Activated CD8-positive, alpha-beta memory T cell treated with anti-CD3 and anti-CD28 coated beads for 48 hours (primary cell): Measurements from ENCODE around the gene PTPRD.

Experiments used
- DNase-seq, 3 experiments: peaks; one replicate each; pipeline ENCODE4 v3.0.0-alpha.2; 2020; ENCODE audit warnings: low read depth in 2 of 3, low spot score in 2 of 3

Gene PTPRD

GRCh38 chr9:8477450-8477849 lies 2135.4 kb downstream of the PTPRD start:
- no peak for DNase-seq

- no peak for DNase-seq
Observed at GRCh38 chr9:8474937-8475336, 2137.9 kb downstream of the PTPRD start.

DNA sequence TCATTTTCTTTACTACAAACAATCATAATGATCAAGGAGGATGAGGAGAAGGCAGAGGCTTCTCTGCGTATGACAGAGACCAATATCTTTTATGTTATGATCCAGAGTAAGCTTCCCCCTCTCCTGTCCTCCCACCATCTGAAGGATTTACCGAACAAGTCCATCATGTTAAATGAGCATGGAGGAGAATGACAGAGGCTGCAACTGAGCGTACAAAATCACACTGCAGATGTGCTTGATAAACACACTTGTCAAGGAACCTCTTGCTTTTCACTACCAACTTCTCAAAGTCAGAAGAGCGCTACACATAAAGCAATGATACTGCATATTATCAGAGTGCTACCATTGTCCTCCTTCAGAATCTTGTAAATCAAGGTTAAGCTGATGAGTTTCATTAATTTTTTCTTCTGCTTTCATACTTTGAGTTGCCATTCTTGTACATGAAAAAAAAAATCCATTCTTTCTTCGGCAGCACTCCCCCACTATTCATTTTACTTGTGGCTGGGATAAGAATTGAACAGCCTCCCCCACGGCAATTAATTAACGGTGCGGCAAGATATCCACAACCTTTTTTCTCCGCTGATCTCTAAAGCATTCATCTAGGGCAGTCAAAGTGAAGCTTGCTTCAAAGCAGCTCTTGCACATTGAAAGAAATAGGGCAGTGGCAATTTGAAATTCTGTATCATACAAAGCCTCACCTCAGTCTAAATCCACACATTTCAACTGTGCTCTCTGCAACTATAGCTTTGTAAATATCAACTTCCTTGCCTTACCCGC lies 2139.4 kb downstream of the PTPRD start:
- no peak for DNase-seq

DNA sequence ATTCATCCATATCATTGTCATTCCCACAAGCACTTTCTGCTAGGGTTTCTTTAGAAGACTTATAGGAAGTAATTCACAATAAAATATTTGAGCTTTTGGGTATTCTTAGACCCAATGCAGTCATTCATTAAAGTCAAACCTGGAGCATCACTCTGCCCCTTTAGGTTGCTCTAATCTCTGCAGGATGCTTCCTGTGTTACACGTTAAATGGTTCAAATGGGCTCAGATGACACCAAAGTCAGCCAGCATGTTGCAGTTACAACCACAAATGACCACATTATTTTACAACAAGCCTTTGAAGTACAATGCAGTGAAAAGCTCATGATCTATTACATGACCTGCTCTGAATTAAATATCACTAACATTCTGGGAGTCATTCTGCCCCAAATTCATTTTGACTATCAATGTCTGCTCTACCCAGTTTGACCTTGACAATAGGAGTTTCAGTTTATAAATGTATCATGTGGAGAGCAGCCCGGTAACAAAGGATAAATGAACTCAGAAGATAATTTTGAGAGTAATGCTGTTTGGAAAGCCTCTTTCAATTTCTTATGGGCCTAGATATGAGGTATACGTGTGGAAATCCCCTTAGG lies 2144.7 kb downstream of the PTPRD start:
- no peak for DNase-seq

DNA sequence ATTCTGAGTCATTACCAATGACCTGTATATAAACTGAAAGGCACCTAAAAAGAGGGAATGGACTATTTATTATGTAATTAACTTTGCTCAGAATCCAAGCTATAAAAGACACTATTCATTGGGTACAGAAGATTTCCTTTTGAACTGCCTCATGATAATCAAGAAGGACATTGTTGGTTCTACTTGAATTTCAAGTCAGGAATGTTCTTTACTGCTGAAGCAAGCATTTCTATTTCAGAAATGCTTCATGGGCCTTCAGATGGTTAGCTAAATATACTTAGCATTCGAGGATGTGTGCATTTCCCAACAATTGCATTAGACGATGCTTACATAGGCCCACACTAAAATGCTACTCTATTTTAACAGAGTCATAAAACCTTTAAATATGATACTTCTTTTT lies 2155.0 kb downstream of the PTPRD start:
- no peak for DNase-seq

DNA sequence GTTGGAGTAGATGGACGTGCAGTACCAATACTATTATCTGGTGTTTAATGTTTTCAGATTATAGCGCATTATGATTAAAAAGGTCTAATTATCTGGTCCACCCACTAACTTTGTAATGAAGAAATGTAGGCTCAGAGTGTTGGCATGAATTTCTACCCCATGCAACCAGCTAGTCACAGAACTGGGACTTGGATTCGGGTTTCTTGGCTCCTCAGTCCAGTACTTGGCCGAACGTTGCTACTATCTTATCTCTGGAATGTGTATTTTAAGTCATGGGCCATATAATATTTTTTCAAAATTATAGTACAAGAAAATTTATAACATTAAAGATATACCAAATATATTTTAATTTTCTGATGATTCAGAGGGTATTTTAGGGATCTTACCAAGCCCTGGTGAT lies 2155.7 kb downstream of the PTPRD start:
- DNase-seq, result no peak

DNA sequence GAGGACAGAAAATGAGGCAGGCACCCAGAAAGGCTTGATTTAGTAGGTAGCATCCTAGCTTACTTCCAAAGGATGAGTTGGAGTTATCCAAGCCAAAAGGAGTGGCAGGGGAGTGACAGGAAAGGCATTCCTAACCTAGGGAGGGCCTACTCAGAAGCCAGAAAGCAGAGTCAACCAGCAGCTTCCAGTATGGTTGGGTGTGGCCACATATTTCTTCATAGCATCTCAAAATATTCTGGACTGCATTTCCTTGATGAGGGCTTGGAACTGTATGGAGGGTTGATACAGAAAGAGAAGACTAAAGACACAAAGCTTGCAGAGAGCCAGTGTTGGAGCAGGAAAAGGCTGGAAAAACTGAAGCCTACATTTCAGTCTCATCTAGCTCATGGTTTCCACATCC lies 2156.5 kb downstream of the PTPRD start:
- DNase-seq, result no peak

- no peak for DNase-seq
Observed at GRCh38 chr9:8450810-8451545, 2161.8 kb downstream of the PTPRD start.

GRCh38 chr9:8448226-8448625 lies 2164.6 kb downstream of the PTPRD start:
- no peak for DNase-seq

GRCh38 chr9:8447601-8448000 lies 2165.2 kb downstream of the PTPRD start:
- no peak for DNase-seq

DNA sequence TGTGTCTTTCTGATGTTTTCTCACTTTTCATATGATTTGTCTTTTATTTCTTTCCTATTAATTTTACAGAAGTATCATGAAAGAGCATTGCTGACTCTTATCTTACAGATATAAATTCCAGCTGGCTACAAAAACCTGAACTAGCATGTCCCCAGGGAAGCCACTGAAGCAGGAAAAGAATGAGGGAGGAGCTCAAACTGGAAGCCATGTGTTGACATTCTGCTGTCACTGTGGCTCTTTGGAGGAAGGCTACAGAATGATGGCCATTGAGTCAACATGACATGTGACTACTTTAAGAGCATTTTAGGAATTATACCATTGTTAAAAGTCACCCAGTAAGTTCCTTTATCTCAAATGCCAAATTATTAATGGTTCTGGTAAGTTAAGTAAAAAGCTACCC lies 2174.9 kb downstream of the PTPRD start:
- no peak for DNase-seq

DNA sequence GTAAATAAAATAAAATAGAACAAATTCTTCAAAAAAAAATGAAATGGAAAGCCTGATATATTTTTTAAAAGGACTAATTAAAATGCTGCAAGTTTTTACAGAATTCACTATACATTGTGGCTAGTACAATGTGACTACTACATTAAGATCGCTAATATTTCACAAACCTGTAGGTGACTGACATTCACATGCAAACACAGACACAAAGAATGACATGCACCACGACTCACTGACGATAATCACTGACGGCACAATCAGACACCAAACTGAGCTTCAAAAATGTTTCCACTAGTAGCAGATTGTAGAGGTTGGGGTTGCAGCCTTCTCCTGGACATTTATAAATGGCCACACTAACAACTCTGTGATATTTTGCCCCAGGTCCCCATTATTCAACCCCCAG lies 2175.5 kb downstream of the PTPRD start:
- DNase-seq, result no peak

DNA sequence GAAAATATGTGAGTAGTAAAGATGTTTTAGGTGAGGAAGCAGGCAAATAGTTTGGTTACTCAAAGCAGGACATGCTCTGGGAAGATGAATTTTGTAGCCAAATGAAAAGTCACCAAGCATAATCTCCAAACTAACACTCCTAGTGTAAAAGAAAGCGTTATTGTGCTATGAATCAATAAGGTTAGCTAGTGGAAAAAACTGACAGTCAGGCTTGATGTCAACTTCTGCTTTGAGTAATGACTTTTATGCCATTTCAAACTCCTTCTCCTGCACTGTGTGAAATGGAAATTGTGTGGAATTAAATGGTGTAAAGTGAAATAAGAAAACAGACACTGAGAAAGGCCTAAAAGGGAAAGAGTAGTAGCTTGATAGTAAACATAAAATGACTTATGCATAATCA lies 2176.0 kb downstream of the PTPRD start:
- no peak for DNase-seq

GRCh38 chr9:8434621-8435020 lies 2178.2 kb downstream of the PTPRD start:
- no peak for DNase-seq

DNA sequence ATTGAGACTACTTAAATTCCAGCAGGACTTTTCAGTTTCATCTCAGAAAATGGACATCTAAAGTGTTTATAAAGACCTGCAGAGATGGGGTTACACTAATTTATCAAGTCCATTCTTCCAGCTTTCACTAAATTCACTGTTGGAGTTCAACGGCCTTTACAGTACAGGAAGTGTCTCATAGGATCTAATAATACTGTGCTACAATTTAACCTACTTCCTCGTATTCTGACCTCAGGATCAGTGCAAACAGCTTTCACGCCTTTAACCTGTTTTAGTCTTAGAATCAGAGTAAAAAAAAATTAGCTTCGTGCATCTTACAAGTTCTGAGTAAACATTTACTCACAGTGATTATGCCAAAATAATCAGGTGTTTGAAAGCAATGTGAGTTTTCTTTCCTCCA lies 2180.6 kb downstream of the PTPRD start:
- DNase-seq, result no peak

DNA sequence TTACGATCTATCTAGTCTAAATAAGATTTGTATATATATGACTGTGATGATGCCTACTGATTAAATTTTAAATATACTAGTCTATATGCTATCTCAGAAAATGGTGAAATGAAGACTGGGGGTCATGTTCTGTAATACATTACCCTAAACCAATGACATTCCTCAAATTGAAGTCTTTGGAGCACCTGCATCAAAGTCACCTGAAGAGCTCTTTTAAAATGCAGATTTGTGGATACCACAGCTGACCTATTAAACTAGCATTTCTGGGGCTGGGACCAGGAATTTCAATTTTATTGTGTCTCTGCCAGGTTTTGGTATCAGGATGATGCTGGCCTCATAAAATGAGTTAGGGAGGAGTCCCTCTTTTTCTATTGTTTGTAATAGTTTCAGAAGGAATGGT lies 2181.3 kb downstream of the PTPRD start:
- DNase-seq, result no peak

- DNase-seq, result no peak
Observed at GRCh38 chr9:8430945-8431344, 2181.9 kb downstream of the PTPRD start.

DNA sequence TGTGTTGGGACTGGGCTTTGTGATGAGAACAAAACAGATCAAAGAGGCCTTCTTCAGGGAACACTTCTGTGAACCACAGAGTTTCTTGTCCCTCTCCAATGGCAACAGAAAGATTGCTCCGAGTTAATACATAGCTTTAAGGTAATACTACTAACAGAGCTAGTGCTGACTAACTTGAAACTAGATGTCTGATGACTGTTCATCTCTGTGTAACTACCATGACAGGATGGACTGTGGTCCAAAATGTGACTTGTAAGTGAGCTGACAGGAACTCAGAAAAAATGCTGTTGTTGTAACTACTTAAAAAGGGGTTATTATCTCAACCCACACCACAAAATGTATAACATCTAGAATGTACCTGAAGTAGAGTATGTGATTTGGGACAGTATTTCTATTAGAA lies 2183.0 kb downstream of the PTPRD start:
- no peak for DNase-seq

- no peak for DNase-seq
Observed at GRCh38 chr9:8429157-8429556, 2183.6 kb downstream of the PTPRD start.

GRCh38 chr9:8428389-8428788 lies 2184.4 kb downstream of the PTPRD start:
- no peak for DNase-seq

GRCh38 chr9:8424786-8425410 lies 2187.9 kb downstream of the PTPRD start:
- no peak for DNase-seq

- no peak for DNase-seq
Observed at GRCh38 chr9:8420416-8420815, 2192.4 kb downstream of the PTPRD start.
